ENCODE data around the gene RAB6A. TPM values are rescaled to one million over a fixed set of nuclear protein-coding genes. Genes with fewer than 3 reads are reported as not detected.
"Not testable (repeated sequence)": the region's sequence is repeated elsewhere in the genome, so short reads cannot be mapped to it uniquely, and the experiment has no call there.

The RAB6A gene
- total RNA-seq, 2 donors from 2014 or later, result 66.3 TPM

DNA sequence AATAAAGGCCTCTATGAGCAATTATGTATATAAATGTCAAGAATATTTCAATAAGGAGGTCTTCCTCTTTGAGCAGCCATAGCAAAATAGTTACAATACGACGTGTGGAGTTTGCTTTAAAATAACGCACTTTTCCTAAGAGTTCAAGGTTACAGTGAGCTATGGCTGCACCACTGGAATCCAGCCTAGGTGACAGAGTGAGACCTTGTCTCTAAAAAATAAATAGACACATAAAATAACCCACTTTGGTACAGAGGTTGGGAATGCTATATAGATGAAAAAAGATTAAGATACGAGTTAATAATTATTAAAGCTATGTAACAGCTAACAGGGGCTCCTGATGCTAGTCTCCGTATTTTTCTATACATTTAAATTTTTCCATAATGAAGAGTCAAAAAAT is 12.6 kb downstream of the RAB6A start:
- DNase-seq (ENCODE audit: low spot score in 2 of 2), result no peak
- H3K9me3 Mint-ChIP-seq, result no peaks in the 10 kb centered on the region
- H3K27ac Mint-ChIP-seq, result no peak overlapping the region
- ATAC-seq, result no peak
- peaks cover 0 to 4% of the 10 kb centered on the region in 2 donors for H3K36me3 Mint-ChIP-seq

DNA sequence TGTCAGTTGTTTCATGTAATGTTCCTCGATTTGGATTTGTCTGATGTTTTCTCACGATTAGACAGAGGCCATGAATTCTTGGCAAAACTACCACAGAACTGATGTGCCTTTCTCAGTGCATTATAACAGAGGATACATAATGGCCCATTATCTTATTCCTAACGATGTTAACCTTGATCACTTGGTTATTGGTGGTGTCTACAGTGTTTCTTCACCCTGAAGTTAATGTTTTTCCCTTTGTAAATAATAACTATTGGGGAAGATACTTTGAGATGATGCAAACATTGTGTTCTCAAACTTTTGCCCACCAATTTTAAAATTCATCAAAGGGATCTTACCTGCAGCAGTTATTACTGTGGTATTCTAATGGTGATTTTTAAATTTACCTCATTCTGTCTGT is 13.1 kb downstream of the RAB6A start:
- DNase-seq (ENCODE audit: low spot score in 2 of 2) (no peak), ATAC-seq (no peak)
- no peaks in the 10 kb centered on the region for H3K9me3 Mint-ChIP-seq
- H3K36me3 Mint-ChIP-seq, result peaks cover 0 to 4% of the 10 kb centered on the region in 2 donors
- H3K27ac Mint-ChIP-seq, result no peak overlapping the region

DNA sequence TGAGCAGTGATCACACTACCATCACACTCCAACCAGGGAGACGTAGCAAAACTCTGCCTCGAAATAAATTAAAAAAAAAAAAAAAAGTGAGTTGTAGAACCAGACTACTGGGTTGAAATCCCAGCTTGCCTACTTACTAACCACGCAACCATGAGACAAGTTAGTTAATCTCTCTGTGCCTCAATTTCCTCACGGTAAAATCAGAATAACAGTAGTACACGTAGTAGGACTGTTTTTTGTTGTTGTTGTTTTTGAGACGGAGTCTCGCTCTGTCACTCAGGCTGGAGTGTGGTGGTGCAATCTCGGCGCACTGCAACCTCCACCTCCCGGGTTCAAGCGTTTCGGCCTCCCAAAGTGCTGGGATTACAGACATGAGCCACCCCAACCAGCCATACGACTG is 14.2 kb downstream of the RAB6A start:
- Mint-ChIP-seq H3K36me3 (peaks cover 0 to 2% of the 10 kb centered on the region in 2 donors), H3K27ac (no peak overlapping the region), H3K9me3 (no peaks in the 10 kb centered on the region)
- DNase-seq (ENCODE audit: low spot score in 2 of 2) (no peak), ATAC-seq (no peak)

- ATAC-seq (no peak), DNase-seq (ENCODE audit: low spot score in 2 of 2) (no peak)
- Mint-ChIP-seq H3K27ac (no peak overlapping the region), H3K9me3 (no peaks in the 10 kb centered on the region), H3K36me3 (no peaks in the 10 kb centered on the region)
These were observed 17.8 kb downstream of the RAB6A start for GRCh38 chr11:73743045-73743444.

DNA sequence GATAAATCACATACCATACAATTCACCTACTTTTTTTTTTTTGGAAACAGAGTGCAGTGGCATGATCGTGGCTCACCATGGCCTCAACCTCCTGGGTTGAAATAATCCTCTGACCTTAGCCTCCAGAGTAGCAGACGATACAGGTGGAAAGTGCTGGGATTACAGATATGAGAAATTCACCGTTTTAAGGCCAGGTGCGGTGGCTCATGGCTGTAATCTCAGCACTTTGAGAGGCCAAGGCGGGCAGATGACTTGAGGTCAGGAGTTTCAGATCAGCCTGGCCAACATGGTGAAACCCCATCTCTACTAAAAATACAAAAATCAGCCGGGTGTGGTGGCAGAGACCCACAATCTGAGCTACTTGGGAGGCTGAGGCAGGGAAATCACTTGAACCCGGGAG is 24.9 kb downstream of the RAB6A start:
- not testable (repeated sequence) for H3K9me3 Mint-ChIP-seq; H3K27ac Mint-ChIP-seq; ATAC-seq; DNase-seq (ENCODE audit: low spot score in 2 of 2); H3K36me3 Mint-ChIP-seq

GRCh38 chr11:73734993-73735392 is 25.9 kb downstream of the RAB6A start:
- H3K36me3 Mint-ChIP-seq, result peaks cover 0 to 8% of the 10 kb centered on the region in 2 donors

GRCh38 chr11:73734011-73734410 is 26.9 kb downstream of the RAB6A start:
- H3K9me3 Mint-ChIP-seq; H3K36me3 Mint-ChIP-seq; ATAC-seq; H3K27ac Mint-ChIP-seq; DNase-seq (ENCODE audit: low spot score in 2 of 2): not testable (repeated sequence)

More at GRCh38 chr11:73734993-73735392, 25.9 kb downstream of the RAB6A start:
- H3K9me3 Mint-ChIP-seq, result no peaks in the 10 kb centered on the region
- no peak overlapping the region for H3K27ac Mint-ChIP-seq
- no peak for DNase-seq (ENCODE audit: low spot score in 2 of 2)
- no peak for ATAC-seq

DNA sequence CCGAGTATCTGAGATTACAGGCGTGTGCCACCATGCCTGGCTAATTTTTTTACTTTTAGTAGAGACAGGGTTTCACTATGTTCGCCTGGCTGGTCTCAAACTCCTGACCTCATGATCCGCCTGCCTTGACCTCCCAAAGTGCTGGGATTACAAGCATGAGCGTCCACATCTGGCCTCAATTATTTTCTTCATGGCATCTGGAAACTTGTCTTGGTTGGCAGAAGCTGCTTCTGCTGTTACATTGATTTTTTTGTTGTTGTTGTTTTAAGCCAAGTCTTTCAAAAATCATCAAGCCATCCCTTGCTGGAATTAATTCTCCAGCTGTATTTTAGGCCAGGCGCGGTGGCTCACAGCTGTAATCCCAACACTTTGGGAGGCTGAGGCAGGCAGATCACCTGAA is 27.9 kb downstream of the RAB6A start:
- H3K27ac Mint-ChIP-seq, result peak overlapping the region in 1 of 2 donors; percentile 57
- not testable (repeated sequence) for DNase-seq (ENCODE audit: low spot score in 2 of 2); H3K9me3 Mint-ChIP-seq; H3K36me3 Mint-ChIP-seq; ATAC-seq

DNA sequence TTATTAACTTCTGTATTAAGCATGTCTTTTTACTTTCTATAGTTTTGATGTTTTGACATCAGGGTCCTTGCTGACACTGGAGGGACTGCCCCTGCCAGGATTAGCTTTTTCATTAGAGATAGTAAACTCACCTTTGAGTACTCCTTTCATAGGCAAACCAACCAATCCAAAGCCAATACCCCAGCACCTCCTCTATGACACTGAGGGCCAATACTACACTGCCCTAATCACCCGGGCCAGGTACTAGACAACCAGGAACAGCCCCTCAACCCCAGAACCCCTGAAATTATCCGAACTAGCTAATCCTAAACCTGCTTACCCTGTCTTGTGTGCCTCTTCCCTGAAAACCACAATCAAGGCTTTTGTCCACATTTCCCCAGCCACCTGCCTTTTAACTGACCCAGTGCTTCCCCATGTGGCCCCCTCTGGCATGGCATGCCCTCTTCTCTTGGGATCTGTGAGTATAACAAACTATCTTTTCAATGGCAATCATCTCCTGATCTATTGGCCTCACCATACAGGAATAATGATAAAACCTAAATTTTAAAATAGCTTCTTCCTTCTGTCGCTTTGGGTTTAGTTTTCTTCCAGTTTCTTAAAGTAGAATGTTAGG is 31.2 kb downstream of the RAB6A start:
- H3K9me3 Mint-ChIP-seq, result peaks cover 0 to 8% of the 10 kb centered on the region in 2 donors
- peaks cover 0 to 18% of the 10 kb centered on the region in 2 donors for H3K36me3 Mint-ChIP-seq
- ATAC-seq (peak in 1 of 2 donors; percentile 32), DNase-seq (ENCODE audit: low spot score in 2 of 2) (no peak)
- no peak overlapping the region for H3K27ac Mint-ChIP-seq

DNA sequence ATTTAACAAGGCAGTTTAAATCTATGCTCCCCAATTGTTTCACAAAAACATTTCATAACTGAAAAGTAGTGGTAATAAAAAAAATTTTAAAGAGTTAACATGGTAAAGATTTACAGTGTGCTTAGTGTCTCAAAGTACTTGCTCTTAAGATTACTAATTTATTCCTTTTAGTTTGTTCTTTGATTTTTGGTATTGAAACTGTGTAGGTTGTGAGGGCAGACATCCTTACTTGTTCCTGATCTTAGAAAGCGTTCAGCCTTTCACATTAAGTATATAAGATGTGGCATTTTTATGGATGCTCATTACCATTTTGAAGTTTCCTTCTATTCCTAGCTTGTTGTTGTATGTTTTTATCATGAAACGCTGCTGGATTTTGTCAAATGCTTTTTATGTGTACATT is 32.9 kb downstream of the RAB6A start:
- DNase-seq (ENCODE audit: low spot score in 2 of 2), result no peak
- Mint-ChIP-seq H3K27ac (no peak overlapping the region), H3K36me3 (peaks cover 0 to 20% of the 10 kb centered on the region in 2 donors), H3K9me3 (peaks cover 0 to 8% of the 10 kb centered on the region in 2 donors)
- peak; percentile 14 to 90 for ATAC-seq

GRCh38 chr11:73726825-73727224 is 34.0 kb downstream of the RAB6A start:
- Mint-ChIP-seq H3K36me3 (peaks cover 0 to 20% of the 10 kb centered on the region in 2 donors), H3K9me3 (peaks cover 0 to 8% of the 10 kb centered on the region in 2 donors), H3K27ac (no peak overlapping the region)
- DNase-seq (ENCODE audit: low spot score in 2 of 2) (no peak), ATAC-seq (no peak)

DNA sequence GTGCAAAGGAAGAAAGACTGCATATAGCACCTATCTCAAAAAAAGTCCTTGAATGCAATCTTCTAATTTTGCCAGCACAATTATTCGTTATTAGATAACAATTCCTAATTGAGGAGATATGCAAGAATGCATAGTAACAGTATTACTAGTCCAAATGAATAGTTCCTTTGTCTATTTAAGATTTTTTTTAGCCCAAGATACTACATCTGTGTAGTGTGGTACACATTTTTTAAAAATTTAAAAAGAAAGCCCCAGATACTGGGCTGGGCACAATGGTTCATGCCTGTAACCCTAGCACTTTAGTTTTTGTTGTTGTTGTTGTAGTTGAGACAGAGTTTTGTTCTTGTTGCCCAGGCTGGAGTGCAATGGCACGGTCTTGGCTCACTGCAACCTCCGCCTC is 43.7 kb downstream of the RAB6A start:
- Mint-ChIP-seq H3K9me3 (no peaks in the 10 kb centered on the region), H3K27ac (no peak overlapping the region), H3K36me3 (peaks cover 6 to 16% of the 10 kb centered on the region in 2 donors)
- ATAC-seq (no peak), DNase-seq (ENCODE audit: low spot score in 2 of 2) (no peak)

DNA sequence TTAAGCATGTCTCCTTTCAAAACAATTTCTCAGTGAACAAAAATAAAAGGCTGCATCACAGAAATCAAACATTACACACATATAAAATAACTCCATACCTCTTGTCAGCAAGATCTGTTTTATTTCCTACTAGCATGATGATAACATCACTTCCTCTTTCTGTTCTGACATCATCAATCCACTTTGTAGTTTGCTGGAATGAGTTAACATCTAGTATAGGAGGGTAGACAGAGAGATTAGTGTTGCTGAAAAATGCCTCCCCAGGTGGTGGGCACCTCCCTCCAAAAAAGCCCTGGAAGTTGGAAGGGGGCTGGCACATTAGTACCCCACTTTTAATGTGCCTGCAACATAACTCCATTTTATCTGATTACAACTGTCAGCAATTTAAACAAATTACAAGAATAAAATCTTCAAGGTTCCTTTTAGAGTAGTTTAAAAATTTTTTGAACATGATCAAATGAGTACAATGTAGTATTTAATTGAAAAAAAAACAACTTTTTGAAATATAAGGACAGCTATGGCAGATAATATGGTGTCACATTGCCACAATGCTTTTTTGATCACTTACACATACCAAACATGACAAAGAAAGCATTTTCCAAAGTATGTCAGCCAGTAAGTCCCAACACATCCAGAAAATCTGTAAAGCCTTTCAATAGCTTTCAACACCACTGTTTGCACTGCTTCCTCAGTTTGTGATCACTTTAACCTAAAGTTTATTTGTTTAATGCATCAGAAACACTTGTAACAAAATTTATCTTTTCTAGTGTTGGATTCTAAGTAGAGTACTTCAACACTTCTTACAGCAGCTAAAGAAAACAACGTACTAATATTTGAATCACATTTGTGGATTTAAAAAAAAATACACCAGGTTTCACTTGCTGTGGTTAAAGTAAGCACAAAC is 44.5 kb downstream of the RAB6A start:
- Mint-ChIP-seq H3K36me3 (peaks cover 6 to 16% of the 10 kb centered on the region in 2 donors), H3K27ac (no peak overlapping the region), H3K9me3 (no peaks in the 10 kb centered on the region)
- DNase-seq (ENCODE audit: low spot score in 2 of 2), result no peak
- ATAC-seq, result no peak

- H3K27ac Mint-ChIP-seq, result no peak overlapping the region
- no peak for ATAC-seq
- peaks cover under 1 to 12% of the 10 kb centered on the region in 2 donors for H3K36me3 Mint-ChIP-seq
These were observed 45.3 kb downstream of the RAB6A start for GRCh38 chr11:73715541-73715940.

GRCh38 chr11:73710964-73711363 is 49.9 kb downstream of the RAB6A start:
- no peak for ATAC-seq
- no peak for DNase-seq (ENCODE audit: low spot score in 2 of 2)
- no peaks in the 10 kb centered on the region for H3K9me3 Mint-ChIP-seq
- H3K36me3 Mint-ChIP-seq, result no peaks in the 10 kb centered on the region
- H3K27ac Mint-ChIP-seq, result no peak overlapping the region

More at GRCh38 chr11:73715541-73715940, 45.3 kb downstream of the RAB6A start:
- DNase-seq (ENCODE audit: low spot score in 2 of 2), result no peak
- no peaks in the 10 kb centered on the region for H3K9me3 Mint-ChIP-seq

GRCh38 chr11:73705053-73705452 is 55.8 kb downstream of the RAB6A start:
- no peak for ATAC-seq
- H3K27ac Mint-ChIP-seq, result no peak overlapping the region
- H3K9me3 Mint-ChIP-seq, result no peaks in the 10 kb centered on the region
- no peak for DNase-seq (ENCODE audit: low spot score in 2 of 2)
- H3K36me3 Mint-ChIP-seq, result no peaks in the 10 kb centered on the region

DNA sequence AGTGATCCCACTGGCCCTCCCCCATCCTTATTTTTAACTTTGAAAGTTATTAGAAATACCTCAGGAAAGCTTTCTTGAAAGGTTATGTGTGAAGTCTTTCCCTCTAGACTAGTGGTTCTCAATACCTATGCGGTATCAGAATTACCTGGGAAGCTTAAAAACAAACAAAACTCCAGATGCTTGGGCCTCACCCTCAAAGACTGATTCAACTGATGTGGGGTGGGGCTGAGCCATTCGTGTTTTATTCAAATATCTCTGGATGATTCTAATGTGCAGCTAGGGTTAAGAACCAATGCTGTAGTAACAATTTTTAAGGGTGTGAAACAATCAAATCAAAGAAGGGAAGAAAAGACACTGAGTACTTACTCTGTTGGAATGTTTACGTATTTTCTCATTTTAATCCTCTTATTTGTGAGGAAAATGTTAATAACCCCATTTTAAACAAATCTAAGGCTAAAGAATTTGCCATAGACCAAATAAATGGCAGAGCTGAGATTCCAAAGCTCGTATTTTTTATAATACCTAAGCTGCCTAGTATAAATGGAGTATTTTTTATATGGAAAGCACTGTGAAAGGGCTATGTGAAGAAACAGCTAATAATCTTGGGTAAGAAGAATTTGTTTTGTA is 66.9 kb downstream of the RAB6A start:
- ATAC-seq, result no peak
- DNase-seq (ENCODE audit: low spot score in 2 of 2), result no peak
- Mint-ChIP-seq H3K36me3 (no peaks in the 10 kb centered on the region), H3K27ac (no peak overlapping the region), H3K9me3 (no peaks in the 10 kb centered on the region)

All from activated naive CD4-positive, alpha-beta T cell treated with anti-CD3 and anti-CD28 coated beads, Interleukin-2, amount 50 U/mL, for 72 hours (primary cell).